GM23248 (cell line): Measurements from ENCODE around the gene PAOX.

Experiments used
- EZH2 ChIP-seq: fragments of 200-600 bp; sonication (generic); IDR thresholded peaks from 2 replicates; pipeline ENCODE4 v1.6.1; 2018; ENCODE audit warnings: antibody characterized with exemption, mild to moderate bottlenecking; ENCODE audit not compliant: insufficient read depth, poor library complexity, severe bottlenecking
- EZH2phosphoT487 ChIP-seq: fragments of 200-600 bp; sonication (generic); IDR thresholded peaks from 2 replicates; pipeline ENCODE4 v1.6.1; 2018; ENCODE audit warnings: antibody characterized with exemption, moderate library complexity, mild to moderate bottlenecking, low read depth; ENCODE audit not compliant: insufficient read depth

DNA sequence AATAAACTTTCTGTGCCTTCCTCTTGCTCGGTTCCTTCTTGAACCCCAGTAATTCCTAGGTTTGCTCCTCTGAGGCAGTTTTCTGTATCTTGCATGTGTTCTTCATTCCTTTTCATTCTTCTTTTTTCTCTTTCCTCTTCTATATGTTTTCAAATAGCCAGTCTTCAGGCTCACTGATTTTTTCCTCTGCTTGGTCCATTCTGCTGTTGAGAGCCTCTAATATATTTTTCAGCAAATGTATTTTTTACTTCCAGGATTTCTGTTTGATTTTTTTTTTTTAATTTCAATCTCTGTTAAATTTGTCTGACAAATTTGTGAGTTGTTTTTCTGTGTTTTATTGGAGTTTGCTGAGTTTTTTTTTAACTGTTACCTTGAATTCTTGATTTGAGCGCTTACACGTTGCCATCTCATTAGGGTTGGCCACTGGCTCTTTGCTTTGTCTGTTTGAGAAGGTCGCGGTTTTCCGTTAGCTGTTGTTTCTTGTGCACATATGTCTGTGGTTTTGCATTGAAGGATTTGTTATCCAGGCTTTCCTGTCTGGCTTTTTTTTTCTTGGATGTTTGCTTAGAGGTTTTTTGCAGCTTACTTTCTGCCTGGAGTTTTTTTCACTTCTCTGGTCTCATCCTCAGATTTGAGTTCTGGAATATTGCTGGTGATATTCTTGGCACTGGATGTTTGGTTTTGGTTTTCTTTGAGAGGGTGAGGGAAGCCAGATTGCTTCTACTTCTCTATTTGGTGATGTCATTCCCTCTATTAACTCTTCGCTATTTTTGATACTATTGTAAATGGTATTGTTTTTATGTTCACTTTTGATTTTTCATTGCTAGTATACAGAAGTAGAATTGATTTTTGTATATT lies 32.7 kb downstream of the PAOX start:
- TF ChIP-seq EZH2phosphoT487 (no peak), EZH2 (no peak)
